Loucy (cell line): ENCODE results near the gene IL1RAPL2.

Experiments used
- H2AFZ ChIP-seq: fragments of 200-600 bp; sonication (generic); 2 replicates; pipeline ENCODE4 v1.6.0; 2016; ENCODE audit warnings: antibody characterized with exemption, mild to moderate bottlenecking, low read length, moderate library complexity
- H3F3A ChIP-seq: fragments of 200-600 bp; 2 replicates; pipeline ENCODE4 v1.6.0; 2016; ENCODE audit warnings: antibody characterized with exemption, low read depth, mild to moderate bottlenecking
- H3K27me3 ChIP-seq: fragments of 200-600 bp; sonication (generic); 2 replicates; pipeline ENCODE4 v1.6.1; 2014; ENCODE audit warnings: low read length, mild to moderate bottlenecking; ENCODE audit not compliant: insufficient read depth, poor library complexity, severe bottlenecking
- H3K36me3 ChIP-seq: fragments of 200-600 bp; sonication (generic); 2 replicates; pipeline ENCODE4 v1.6.1; 2016; ENCODE audit warnings: low read length; ENCODE audit not compliant: insufficient read depth
- H3K4me1 ChIP-seq: fragments of 200-600 bp; sonication (generic); 2 replicates; pipeline ENCODE4 v1.5.1; 2014; ENCODE audit warnings: low read length, mild to moderate bottlenecking; ENCODE audit not compliant: insufficient read depth, poor library complexity, severe bottlenecking
- H3K4me2 ChIP-seq: fragments of 200-600 bp; sonication (generic); 2 replicates; pipeline ENCODE4 v1.6.0; 2014; ENCODE audit warnings: antibody characterized with exemption, low read length, low read depth, mild to moderate bottlenecking; ENCODE audit not compliant: poor library complexity, severe bottlenecking
- H3K4me3 ChIP-seq: fragments of 200-600 bp; sonication (generic); 2 replicates; pipeline ENCODE4 v1.5.1; 2014; ENCODE audit warnings: low read length, mild to moderate bottlenecking, mixed read lengths; ENCODE audit not compliant: poor library complexity, severe bottlenecking
- H3K79me2 ChIP-seq: fragments of 200-600 bp; sonication (generic); 2 replicates; pipeline ENCODE4 v1.6.1; 2014; ENCODE audit warnings: low read length; ENCODE audit not compliant: insufficient read depth
- H3K9ac ChIP-seq: fragments of 200-600 bp; sonication (generic); 2 replicates; pipeline ENCODE4 v1.6.0; 2014; ENCODE audit warnings: mild to moderate bottlenecking, low read depth, low read length, moderate library complexity; ENCODE audit not compliant: poor library complexity, severe bottlenecking
- H3K9me2 ChIP-seq: fragments of 200-600 bp; sonication (generic); replicated peaks from 2 replicates; pipeline ENCODE4 v1.6.1; 2016; ENCODE audit warnings: low read depth, low read length, mixed read lengths
- H3K9me3 ChIP-seq: fragments of 200-600 bp; sonication (generic); 2 replicates; pipeline ENCODE4 v1.6.1; 2014; ENCODE audit warnings: mild to moderate bottlenecking, antibody characterized with exemption, low read length, low read depth; ENCODE audit not compliant: insufficient read depth
- H4K20me1 ChIP-seq: fragments of 200-600 bp; sonication (generic); 2 replicates; pipeline ENCODE4 v1.6.0; 2014; ENCODE audit warnings: antibody characterized with exemption, low read length, mild to moderate bottlenecking; ENCODE audit not compliant: insufficient read depth, poor library complexity, severe bottlenecking
- EZH2phosphoT487 ChIP-seq: fragments of 200-600 bp; IDR thresholded peaks from 2 replicates; pipeline ENCODE4 v1.6.1; 2018; ENCODE audit warnings: antibody characterized with exemption, mild to moderate bottlenecking, moderate library complexity, borderline replicate concordance
- TF ChIP-seq, protein P1 (sequence below): fragments of 200-600 bp; sonication (generic); conservative IDR thresholded peaks from 2 replicates; pipeline ENCODE4 v1.5.1; 2014; ENCODE audit warnings: mild to moderate bottlenecking, antibody characterized with exemption, low read length

The IL1RAPL2 gene

DNA sequence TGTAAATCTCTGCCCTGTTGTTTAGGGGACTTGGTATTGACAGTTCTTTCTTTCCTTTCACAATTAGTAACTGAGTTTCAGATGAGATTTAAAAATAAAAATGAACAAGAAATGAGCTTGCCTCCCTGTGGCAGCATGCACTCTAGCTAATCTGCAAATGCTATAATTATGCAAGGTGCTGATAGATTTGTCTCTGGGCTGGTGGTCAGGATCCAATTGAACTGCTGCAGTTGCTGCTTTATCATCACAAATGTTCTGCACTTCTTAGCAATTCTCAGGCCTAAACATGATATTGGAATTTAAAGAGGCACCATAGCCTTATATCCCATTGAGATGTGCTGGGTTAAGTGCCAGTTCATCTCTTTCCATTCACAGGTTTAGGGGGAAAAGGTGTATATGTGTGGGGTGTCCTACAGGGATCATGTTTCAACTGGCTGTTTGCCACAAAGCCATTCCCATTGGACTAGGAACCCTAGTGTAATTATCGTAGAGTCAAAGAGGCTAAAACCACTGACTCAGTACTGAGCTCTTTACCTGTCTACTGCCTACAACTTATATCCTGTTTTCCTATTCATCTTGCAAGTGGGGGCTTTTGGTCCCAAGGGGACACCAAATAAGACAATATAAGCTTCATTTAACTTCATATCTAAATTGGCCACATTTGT is 914.8 kb downstream of the IL1RAPL2 start:
- Histone ChIP-seq H3K9ac (no peak overlapping the region), H2AFZ (no peak overlapping the region), H3K4me1 (no peaks in the 10 kb centered on the region), H3F3A (no peaks in the 10 kb centered on the region), H3K36me3 (no peaks in the 10 kb centered on the region), H3K9me2 (no peaks in the 10 kb centered on the region), H4K20me1 (no peaks in the 10 kb centered on the region), H3K4me2 (no peak overlapping the region), H3K9me3 (no peaks in the 10 kb centered on the region), H3K79me2 (no peaks in the 10 kb centered on the region), H3K27me3 (no peaks in the 10 kb centered on the region), H3K4me3 (no peak overlapping the region)
- no peak for TF ChIP-seq EZH2phosphoT487
- TF ChIP-seq, protein P1, sequence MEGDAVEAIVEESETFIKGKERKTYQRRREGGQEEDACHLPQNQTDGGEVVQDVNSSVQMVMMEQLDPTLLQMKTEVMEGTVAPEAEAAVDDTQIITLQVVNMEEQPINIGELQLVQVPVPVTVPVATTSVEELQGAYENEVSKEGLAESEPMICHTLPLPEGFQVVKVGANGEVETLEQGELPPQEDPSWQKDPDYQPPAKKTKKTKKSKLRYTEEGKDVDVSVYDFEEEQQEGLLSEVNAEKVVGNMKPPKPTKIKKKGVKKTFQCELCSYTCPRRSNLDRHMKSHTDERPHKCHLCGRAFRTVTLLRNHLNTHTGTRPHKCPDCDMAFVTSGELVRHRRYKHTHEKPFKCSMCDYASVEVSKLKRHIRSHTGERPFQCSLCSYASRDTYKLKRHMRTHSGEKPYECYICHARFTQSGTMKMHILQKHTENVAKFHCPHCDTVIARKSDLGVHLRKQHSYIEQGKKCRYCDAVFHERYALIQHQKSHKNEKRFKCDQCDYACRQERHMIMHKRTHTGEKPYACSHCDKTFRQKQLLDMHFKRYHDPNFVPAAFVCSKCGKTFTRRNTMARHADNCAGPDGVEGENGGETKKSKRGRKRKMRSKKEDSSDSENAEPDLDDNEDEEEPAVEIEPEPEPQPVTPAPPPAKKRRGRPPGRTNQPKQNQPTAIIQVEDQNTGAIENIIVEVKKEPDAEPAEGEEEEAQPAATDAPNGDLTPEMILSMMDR, result no peak

DNA sequence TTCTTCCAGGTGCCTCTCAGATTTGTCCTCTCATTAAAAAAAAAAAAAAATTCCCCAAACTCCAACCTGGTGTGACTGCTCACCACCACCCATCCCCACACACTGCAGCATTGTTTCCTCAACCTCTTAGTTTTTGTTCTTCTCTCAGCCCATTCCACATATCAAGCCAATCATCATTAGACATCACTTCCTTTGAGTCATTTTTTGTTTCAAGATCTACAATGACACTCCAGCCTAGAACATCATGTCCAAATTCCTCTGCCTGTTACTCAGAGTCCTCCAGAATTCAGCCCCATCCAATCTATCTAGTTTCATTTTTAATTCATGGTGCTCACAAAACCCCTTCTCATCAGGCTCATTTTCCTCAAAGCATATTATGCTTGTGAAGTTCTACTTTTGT is 917.0 kb downstream of the IL1RAPL2 start:
- no peaks in the 10 kb centered on the region for H3F3A ChIP-seq
- H2AFZ ChIP-seq, result no peak overlapping the region
- H3K4me2 ChIP-seq, result no peak overlapping the region
- no peak overlapping the region for H3K4me3 ChIP-seq
- no peak for TF ChIP-seq EZH2phosphoT487
- TF ChIP-seq, protein P1, result no peak
- no peaks in the 10 kb centered on the region for H3K9me2 ChIP-seq
- no peaks in the 10 kb centered on the region for H3K27me3 ChIP-seq
- H3K4me1 ChIP-seq, result no peaks in the 10 kb centered on the region
- H3K36me3 ChIP-seq, result no peaks in the 10 kb centered on the region
- no peaks in the 10 kb centered on the region for H3K79me2 ChIP-seq
- H3K9me3 ChIP-seq, result no peaks in the 10 kb centered on the region
- no peaks in the 10 kb centered on the region for H4K20me1 ChIP-seq
- H3K9ac ChIP-seq, result no peak overlapping the region

DNA sequence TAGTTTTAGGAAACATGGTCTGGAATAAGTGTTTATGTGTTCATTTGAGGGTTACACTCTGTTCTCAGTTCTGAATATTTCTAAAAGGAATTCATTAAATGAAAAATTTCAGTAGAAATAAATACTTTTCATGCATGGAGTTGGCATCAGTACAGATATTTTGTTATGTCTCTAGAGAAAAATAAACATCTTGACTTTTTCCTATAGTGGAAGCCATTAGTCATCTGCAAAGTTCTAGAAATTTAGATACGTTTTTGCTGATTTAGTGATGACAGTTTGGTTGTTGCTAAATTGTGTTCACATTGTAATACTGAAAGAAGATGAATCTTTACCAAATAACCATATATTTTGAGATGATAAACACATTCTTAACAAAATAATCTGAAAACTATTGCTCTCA is 922.7 kb downstream of the IL1RAPL2 start:
- TF ChIP-seq EZH2phosphoT487, result no peak
- TF ChIP-seq, protein P1, result no peak

More for the DNA sequence above, 922.7 kb downstream of the IL1RAPL2 start:
- H3K9me3 ChIP-seq, result no peaks in the 10 kb centered on the region
- no peaks in the 10 kb centered on the region for H3K9me2 ChIP-seq
- no peaks in the 10 kb centered on the region for H3F3A ChIP-seq
- no peaks in the 10 kb centered on the region for H3K36me3 ChIP-seq
- H3K9ac ChIP-seq, result no peak overlapping the region
- H3K4me3 ChIP-seq, result no peak overlapping the region
- no peak overlapping the region for H2AFZ ChIP-seq
- no peaks in the 10 kb centered on the region for H3K79me2 ChIP-seq
- H3K4me2 ChIP-seq, result no peak overlapping the region
- H3K27me3 ChIP-seq, result no peaks in the 10 kb centered on the region
- no peaks in the 10 kb centered on the region for H3K4me1 ChIP-seq
- no peaks in the 10 kb centered on the region for H4K20me1 ChIP-seq
